Measurements from ENCODE around the gene LZIC.
"Not testable (repeated sequence)": the region's sequence is repeated elsewhere in the genome, so short reads cannot be mapped to it uniquely, and the experiment has no call there.

LZIC gene

DNA sequence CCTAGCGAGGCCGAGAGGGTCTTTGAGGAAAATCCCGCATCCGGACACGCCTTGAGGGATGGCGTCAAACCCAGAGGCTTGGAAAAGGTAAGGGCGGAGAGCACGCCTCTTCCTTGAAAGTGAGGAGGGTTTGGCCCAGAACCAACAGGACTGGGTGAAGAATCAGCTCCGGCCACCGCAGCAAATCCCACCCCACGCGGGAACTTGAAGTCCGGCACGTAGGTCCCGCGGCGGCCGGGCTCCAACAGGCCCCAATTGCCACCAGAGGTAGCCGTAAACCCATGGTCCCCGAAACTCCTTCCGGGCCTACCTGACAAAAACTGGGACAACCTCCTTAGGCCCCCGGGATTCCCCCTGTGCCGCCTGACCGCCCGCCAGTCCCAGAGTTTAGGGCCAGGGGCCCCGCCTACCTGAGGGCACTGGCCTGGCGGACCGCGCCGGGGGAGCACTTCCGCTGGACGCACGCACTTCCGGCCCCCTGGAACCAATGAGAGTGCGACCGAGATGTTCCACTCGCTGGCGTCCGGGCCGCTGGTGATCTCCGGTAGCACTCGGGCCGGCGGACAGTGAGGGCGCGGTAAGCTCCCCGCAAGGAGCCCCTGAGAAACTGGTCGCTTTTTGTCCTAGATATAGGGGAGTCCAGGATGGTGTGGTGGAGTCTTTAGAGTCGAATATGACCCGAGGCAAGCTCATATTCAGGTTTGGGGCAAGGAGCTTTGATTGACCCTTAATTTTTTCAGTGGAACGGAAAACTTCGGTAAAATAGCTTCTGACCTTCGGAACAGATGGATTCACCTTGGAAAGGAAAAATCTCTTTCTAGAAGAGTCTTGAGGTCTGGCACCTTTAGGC lies at the start of gene LZIC, which contains the start of gene NMNAT1:
Gene LZIC, minus strand, starts transcription at position 453 of the 850 bp plus-strand sequence. CDS start 6,772 bp downstream, outside the sequence.
Gene NMNAT1, plus strand, starts transcription at position 537 of the 850 bp plus-strand sequence. CDS start 28,599 bp downstream, outside the sequence.
- DNase-seq, result peak; percentile 96

DNA sequence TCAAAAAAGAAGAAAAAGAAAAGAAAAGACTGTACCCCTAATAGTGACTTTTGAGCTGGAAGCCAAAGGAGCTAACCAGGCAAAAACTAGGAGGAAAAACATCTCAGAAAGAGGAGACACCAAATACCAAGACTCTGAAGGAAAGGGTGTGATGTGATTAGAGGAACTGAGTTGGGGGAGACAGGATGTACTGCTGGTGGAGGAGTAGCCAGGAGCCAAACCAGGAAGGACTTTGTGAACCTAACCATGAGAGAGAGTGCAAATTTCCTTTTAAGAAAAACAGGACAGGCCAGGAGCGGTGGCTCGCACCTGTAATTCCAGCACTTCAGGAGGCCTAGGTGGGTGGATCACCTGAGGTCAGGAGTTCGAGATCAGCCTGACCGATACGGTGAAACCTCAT lies 49.7 kb upstream of the LZIC start:
- DNase-seq, result no peak

DNA sequence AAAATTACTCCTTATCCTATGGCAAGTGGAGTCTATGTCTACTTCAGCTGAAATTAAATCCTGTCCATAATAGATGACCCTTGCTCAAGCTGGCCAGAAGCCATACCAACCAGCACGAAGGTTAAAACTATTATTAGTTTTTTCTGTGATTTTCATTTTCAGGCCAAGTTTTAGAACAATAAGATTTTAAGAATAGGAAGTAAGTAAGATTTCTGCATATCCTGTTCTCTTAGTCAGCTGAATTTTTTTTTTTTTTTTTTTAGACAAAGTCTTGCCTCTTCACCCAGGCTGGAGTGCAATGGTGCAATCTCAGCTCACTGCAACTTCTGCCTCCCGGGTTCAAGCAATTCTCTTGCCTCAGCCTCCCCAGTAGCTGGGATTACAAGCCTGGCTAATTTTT lies 47.8 kb upstream of the LZIC start:
- DNase-seq, result no peak

DNA sequence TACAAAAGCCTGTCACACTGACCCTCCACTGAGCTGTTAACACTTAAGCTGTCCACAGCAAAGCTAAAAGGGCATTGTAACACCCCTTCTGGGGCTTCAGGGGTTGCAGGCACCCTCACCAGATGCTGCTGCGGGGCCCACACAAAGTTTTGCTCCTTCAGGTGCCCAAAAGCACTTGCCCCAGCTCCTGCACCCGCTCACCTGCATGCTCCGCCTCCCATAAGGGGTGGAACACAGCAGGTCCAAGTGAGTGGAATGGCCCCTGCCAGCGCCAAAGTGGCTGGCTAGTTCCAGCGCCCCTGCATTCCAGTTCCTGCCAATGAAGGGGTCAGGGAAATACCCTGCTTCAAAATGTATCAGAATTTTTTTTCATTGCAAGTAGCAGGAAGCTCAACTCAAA lies 46.6 kb upstream of the LZIC start:
- DNase-seq, result no peak

DNA sequence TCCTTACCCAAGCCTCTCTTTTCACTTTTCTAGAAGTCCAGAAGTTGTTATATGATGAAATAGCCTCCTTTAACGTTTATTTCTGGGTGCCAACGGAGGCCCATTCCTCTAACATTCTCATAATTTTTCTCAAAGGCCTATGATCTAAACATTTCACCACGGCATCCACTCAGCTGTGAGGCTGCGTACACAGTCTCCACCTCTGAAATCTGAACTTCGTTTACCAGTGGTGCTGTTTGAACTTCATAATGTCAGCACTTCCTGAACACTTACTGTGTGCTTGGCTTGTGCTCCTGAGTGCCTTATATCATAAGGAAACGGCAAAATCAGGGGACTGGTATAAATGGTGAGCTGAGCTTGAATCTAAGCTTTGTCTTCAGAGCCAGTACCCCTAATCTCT lies 41.8 kb upstream of the LZIC start:
- no peak for DNase-seq

DNA sequence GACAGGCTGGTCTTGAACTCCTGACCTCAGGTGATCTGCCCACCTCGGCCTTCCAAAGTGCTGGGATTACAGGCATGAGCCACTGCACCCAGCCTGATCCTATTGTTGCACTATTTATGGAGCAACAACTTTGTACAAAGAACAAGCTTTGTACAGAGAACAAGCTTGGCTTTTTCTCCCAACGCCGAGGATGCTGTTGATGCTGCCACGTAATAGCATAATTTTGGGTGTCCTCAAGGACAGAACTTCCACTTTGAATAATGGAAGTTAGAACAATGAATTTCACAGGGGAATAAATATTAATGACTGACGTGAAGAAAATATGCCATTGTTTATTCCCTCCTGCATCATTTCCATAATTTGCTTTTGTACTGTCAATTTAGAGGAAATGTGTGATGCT lies 41.1 kb upstream of the LZIC start:
- DNase-seq, result no peak

DNA sequence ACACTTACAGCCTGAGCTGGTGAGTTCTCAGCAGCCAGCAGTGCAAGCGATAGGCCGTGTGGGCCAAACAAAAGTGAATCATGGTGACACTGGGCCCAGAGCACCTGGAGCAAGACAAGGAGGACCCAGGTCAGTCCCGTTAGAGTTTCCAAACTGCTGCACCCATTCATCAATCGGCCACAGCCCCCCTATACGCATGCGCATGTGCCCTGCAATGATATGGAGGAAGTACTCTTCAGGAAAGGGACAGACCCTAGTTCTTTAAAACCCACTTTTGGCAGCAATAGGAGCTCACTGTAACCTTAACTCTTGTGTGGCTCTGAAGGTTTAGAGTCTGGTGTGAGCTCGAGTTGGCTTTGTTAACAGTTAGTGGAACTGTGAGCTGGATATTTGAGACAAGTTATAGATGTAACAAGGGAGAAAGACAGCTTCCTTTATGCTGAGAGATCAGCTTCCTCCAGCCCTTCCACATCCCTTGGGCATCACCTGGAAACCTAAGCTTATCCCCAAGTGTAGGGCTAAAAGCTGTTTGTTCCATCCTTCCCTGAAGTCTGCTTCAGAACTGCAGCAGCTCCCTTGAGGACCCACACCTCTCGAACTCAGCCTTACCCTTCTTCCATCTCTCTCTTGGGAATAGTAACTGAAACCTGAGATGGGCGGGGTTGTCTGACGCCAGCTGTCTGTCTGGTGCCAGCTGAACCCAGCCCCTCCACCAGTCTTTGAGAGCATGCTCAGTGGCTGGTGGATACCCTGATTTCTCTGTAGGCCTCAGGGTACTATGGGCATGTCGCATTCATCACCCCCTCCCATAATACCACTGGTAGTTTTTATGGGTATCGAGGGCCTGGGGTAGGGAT lies 17.7 kb upstream of the LZIC start:
- no peak for DNase-seq

DNA sequence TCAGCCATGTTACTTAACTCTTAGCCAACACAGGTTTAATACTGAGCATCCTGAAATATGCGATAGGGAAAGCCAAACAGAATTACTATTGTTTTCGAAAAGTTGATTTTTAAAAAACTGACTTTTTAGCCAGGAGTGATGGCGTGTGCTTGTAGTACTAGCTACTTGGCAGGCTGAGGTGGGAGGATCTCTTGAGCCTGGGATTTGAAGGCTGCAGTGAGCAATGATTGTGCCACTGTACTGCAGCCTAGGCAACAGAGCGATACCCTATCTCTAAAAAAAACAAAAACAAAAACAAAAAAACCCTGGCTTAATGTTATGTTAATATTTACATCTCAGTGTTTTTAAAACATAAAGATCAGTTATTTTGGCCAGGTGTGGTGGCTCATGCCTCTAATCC lies 16.8 kb upstream of the LZIC start:
- no peak for DNase-seq

DNA sequence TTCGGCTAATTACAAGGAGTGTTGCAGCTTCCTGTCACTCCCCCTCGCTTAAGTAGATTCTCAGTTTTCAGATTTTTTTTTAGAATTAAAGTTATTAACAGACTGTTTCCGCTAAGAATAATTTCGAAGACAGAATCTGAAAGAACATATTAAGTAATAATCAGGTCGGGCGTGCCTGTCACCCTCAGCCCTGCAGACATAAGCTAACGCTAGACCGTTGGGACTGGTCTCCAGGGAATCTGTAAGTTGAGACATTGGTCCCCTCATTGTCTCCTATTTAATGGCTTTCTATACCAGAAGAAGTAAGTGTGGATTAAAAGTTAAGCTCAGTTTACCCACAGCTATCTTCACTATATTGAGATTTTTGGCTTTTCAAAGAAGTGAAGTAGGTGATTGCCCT lies 14.5 kb upstream of the LZIC start:
- no peak for DNase-seq

DNA sequence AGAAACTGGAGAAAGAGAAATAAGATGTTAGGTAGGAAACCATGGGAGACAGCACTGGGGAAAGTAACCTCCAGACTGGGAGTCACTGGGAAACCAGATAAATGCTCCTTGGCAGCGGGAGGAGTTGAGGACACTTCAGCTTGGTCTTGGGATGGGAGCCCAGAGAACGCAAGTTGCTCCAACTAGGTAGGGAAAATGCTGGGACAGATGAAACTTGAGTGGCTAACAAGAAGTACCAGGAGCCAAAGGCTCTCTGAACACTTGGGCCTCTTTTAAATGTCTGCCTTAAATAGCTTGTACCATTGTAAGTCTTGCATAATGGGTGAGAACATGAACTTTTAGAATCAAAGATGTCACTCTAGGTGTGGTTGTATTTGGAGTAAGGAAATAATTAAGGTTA lies 3.1 kb upstream of the LZIC start:
- no peak for DNase-seq

DNA sequence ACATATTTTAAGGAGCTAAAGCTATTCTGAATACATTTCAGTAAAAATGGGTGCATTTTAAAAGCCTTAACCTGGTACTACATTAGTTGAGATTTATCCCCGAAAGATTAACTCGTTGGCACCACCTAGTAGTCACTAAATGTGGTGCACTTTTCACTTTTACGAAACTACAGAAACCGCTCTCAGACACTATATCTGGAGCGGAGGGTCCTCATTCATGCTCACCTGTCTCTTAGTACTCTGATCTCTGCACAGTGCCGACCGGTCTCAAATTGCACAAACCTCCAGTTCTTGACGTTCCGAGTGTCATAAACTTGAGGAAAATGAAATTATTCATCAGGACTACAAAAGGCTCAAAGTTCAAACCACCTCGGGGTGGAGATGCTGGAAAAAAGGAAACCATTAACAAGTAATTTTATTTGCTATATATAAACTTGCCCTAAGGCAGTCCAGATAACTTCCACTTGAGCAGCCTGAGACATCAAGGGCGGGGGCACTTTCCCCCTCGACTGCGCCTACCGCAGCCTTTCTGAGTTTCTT lies 722 bp downstream of the LZIC start:
- peak; percentile 66 for DNase-seq

DNA sequence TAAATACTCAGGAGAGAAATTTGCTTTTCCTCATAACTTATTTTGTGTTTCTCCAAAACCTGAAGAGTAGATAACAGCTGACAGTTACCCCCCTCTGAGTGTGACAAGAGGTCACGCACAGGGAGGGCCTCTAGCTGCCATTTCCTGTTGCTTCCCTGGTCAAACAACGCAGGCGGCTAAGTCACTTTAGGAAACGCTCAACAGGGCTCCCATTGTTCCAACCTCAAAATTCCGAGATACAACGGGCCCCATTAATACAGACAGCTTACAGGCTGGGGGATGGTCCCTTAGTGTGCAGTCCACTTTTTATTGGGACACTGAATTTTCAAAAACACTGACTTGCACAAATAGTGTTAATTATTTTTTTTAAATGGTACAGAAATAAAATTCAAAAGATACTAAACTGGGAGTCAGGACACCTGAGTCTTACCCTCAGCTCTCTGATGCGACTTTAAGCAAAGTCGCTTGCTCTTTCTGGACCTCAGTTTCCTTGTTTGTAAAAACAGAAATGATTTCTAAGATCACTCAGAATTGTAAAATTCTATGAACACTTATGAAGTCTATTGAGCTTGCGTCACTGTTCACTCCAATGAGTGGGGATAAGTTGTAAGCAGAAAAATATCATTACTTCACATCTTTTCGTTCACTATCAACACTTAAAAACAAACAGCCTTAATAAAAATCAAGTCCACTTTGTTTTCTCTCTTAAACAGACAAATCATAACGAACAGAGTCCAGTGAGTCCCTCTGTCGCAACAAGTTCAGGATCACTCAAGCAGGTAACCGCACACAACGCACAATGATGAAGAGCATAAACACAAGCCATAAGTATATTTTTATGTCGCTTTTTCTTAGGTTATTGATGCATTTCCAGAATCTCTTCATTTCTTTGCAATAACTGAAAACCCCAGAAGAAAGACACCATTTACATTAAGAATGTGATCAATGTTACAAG lies 13.5 kb downstream of the LZIC start:
- no peak for DNase-seq

DNA sequence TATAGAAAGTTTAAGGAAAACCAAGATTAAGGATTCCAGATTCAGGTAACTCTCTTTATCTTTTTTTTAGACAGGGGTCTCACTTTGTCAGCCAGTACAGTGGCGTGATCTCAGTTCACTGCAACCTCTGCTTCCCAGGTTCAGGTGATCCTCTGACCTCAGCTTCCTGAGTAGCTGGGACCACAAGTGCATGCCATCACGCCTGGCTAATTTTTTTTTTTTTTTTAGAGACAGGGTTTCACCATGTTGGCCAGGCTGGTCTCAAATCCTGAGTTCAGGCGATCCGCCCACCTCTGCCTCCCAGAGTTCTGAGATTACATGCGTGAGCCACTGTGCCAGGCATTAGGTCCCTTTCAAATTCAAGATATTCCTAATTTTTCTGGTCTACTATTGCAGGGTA lies 15.9 kb downstream of the LZIC start:
- DNase-seq, result no peak

DNA sequence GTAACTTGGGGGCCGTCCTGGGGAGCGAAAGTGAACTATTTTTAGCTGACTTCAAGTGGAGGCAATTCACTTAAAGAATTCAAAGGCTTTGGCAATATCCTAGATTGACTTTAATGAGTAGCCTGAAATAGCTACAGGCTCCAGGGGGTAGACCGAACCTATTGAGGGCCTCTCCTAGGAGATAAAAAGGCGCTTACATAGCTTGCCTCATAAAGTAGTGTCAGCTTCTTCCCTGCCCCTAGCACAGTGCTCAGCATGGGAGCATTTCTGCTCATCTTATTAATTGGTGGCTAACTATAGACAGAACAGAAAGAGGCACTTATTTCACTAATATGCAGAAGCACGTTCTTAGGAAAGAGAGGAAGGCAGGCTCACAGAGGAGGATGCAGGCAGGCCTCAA lies 20.8 kb downstream of the LZIC start:
- DNase-seq, result no peak

DNA sequence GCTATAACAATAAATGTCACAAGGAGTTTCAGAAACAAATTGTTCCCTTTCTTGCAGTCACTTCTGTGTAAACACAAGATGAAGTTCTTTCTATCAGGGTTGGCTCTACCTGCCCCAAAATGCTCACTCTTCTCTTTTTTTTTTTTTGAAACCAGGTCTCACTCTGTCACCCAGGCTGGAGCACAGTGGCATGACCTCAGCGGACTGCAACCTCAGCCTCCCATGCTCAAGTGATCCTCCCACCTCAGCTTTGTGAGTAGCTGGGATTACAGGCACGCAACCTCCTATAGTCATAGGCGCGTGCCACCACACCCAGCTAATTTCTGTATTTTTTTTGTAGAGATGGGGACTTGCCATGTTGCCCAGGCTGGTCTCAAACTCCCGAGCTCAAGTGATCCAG lies 22.6 kb downstream of the LZIC start:
- no peak for DNase-seq

DNA sequence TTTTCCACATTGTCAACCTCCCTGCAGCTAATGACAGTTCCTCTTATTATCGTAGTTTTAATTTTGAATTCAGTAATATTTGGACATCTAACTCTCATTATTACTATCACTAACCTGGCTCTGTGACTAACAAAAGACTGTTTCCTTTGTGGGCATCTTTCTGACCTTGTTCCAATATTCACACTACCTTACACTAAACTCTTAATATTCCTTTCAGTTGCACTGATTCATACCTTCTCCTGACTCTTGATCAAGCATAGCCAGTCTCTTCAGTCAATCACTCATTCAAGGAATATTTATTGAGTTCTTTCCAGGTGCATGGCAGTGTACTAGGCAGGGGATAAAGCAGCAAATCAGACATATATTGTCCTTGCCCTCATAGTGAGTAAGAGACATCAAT lies 25.3 kb downstream of the LZIC start:
- no peak for DNase-seq

DNA sequence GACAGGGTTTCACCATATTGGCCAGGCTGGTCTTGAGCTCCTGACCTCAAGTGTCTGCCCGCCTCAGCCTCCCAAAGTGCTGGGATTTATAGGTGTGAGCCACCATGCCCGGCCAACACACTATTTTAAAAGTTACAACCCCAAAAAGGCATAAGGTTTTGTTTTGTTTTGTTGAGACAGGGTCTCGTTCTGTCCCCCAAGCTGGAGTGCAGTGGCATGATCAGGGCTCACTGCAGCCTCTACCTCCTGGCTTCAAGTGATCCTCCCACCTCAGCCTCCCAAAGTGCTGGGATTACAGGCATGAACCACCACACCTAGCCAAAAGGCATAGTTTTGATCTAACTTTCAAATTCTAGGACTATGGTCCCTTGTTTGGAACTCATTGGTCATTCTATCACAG lies 25.7 kb downstream of the LZIC start:
- not testable (repeated sequence) for DNase-seq

DNA sequence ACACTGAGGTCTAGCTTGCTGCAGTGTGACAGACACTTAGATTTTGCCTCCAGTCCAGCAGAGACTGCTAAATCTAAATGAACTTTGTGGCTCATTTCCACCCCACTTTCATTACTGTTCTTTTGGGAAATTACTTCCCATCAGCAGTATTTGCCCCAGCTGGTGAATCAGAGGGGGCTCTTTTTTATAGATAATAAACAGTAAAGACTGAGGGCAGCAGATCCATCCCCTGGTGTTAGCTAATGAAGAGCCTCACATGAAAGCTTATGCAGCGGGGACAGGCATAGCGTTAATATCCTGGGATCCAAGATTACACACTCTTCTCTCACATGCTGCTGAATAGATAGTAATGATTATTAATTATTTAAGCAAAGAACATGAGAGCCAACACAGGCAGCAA lies 26.7 kb downstream of the LZIC start:
- DNase-seq, result no peak

DNA sequence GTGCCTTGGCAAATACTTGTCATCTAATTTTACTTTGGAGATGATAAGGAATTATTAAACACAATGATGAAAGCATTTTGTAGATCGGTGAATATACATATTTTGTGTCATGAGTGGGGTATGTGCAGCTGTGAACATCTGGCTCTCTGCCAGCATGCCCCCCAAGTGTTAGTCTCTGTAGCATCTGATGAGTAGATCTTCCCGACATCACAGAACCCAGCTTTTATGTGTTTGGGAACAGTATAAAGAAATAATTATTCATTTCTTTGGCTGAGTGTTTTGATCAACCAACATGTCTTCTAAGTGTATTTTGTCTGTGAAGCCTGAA lies 28.6 kb downstream of the LZIC start:
- DNase-seq, result no peak

DNA sequence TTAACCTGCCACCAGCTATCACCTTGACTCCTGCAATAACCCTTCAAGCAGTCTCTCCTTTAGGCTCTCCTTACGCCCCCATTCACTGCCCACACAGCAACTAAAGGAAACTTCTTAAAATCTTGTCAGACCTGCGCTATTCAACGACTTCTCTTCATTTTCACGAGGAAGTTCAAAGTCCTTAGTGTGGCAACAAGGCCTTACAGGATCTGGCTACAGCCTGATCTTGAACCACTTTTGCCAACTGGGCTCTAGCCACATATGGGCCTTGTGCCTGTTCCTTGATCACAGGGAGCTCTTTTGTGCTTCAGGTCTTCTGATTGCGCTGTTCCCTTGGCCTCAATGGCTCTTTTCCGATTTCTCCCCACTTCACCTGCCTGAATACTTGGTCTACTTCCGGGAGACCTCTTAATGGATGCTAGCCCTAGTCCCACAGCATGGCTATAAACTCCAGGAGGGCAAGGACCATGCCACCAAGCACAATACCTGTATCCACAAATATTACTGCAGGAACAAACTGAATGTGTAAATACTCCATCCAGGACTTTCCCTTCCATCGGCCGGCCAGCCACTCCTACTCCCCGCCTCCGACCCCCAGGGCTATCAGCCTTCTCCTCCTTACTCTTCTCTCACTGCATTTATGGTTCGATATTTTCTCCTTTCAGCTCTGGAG lies 30.8 kb downstream of the LZIC start:
- DNase-seq, result no peak

DNA sequence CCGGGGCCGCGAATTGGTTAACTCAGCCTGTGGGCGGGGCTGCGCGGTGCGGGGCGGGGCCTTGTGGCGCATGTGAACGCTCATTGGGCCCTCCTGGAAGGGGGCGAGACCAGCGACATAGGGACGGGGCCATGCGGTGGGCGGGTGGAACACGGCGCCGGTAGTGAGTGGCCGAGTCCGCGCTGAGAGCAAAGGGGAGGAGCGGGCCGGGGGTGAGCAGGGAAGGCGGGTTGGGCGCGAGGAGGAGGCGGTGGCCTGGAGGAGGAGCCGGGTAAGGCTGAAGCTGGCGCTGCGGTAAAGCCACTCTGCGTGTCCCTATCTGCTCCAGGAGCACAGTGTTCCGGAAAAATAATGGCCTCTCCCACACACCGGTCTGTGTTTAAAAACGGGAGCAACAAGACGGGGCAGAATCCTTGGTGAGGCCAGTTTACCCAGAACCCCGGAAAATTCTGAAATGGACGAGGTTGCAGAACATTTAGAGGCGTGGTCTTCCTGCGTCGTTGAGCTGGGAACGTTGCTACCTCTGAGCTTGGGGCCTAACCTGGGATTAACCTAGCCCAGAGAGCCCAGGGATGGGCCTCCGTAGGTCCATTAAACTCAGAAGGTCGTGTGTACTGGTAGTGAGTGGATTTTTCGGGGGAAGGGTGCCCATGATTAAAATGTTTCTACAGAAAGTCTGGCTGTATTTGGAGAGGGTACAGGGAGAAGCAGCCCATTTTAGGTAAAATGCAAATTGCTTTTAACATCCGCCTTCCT lies 32.6 kb downstream of the LZIC start:
- DNase-seq, result peak; percentile 100
